WI38 (cell line): ENCODE results near the gene DEFB123.

Experiments used
- H3K4me3 ChIP-seq: 2 replicates; pipeline ENCODE4 v1.5.1; 2011; ENCODE audit warnings: low read depth, mild to moderate bottlenecking, control low read depth, low read length
- TF ChIP-seq, protein P1 (sequence below): IDR thresholded peaks from 2 replicates; pipeline ENCODE4 v1.5.1; 2012; ENCODE audit warnings: low read depth, mild to moderate bottlenecking, control low read depth, low read length

The DEFB123 gene, protein sequence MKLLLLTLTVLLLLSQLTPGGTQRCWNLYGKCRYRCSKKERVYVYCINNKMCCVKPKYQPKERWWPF

DNA sequence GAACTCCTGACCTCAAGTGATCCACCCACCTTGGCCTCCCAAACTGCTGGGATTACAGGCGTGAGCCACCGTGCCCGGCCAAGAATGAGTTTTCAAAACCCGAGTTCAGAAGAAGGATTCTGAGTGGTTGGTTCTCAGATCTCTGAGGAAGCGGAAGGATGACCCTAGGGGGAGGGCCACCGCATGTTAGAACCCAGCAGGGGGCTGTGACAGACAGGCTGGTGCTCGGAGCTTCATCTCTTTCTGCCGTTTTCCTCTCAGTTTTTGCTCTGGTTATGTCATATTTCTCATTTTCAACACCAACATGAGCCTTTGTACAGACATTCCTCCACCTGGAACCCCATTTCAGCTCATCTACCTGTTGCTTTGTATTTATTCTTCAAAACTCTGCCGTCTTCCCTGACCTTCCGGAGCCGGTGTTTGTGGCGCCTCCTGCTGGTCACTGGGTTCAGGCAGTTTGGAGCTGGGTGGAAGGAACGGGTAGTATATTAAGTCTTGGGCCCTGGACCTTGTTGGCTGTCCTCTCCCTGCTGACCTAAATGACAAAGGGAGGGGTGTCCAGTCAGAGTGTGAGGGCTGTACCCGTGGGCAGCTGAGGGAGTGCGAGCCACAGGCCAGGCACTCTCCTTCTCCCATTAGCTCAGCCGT, at the start of gene DEFB123:
Gene DEFB123 (plus strand): TSS at position 621 of the 648 bp plus-strand sequence. CDS start 67 bp downstream, outside the sequence.
- TF ChIP-seq, protein P1, sequence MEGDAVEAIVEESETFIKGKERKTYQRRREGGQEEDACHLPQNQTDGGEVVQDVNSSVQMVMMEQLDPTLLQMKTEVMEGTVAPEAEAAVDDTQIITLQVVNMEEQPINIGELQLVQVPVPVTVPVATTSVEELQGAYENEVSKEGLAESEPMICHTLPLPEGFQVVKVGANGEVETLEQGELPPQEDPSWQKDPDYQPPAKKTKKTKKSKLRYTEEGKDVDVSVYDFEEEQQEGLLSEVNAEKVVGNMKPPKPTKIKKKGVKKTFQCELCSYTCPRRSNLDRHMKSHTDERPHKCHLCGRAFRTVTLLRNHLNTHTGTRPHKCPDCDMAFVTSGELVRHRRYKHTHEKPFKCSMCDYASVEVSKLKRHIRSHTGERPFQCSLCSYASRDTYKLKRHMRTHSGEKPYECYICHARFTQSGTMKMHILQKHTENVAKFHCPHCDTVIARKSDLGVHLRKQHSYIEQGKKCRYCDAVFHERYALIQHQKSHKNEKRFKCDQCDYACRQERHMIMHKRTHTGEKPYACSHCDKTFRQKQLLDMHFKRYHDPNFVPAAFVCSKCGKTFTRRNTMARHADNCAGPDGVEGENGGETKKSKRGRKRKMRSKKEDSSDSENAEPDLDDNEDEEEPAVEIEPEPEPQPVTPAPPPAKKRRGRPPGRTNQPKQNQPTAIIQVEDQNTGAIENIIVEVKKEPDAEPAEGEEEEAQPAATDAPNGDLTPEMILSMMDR, result no peak; the same call in 1 of the 2 replicates
- no peak within 1 kb of the TSS for H3K4me3 ChIP-seq

DNA sequence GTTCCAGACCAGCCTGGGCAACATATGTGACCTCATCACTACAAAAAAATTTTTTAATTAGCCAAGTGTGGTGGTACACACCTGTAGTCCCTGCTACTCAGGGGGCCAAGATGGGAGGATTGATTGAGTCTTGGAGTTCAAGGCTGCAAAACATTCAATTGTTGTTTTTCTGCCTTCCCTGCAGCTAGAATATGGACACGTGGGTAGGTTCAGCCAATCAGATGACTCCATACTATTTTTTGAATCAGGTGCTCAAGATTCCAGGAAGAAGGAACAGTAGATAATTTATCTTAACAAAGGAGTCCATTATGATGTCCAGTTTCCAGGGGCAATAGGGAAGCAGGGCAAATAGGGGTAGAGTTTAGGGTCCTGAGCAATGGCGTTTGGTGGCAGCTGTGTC, 47.6 kb upstream of the DEFB123 start:
- TF ChIP-seq, protein P1, result no peak
- no peak overlapping the region for H3K4me3 ChIP-seq

DNA sequence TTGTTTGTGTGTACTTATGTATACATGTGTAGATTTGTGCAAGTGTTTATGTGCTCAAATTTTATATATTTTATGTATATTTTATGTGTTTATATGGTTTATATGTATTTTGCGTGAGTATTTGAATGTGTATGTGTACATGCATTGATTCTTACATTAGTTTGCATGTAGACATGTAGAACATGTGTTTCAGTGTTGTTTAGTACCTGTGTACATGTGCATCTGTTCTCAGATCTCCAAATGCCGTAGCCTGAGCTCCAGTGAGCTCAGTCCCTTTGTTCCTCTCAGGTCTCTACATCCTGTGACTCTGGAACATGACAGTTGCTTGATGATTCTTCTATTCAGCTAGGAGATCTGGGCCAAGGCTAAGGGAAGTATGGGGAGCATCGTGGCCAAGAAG, 45.5 kb upstream of the DEFB123 start:
- H3K4me3 ChIP-seq, result no peak overlapping the region
- TF ChIP-seq, protein P1, result no peak

DNA sequence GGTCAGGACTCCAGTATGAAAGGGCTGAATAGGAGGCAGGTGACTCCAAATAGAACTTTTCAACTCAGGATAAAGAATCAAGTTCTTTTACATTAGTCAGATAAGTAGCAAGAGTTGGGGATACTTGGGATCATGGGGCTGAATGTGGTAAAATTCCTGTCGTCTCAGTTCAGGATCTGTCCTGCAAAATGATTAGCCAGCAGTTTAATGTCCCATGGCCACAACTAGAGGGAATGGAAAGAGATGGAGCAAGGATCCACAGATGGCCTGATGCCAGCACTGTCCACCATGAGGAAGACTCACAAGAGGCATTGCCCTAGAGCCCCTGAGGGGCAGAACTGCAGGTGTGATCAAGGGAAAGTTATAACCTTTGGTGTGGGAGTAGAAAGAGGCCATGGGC, 36.5 kb upstream of the DEFB123 start:
- H3K4me3 ChIP-seq, result no peak overlapping the region
- TF ChIP-seq, protein P1, result no peak

DNA sequence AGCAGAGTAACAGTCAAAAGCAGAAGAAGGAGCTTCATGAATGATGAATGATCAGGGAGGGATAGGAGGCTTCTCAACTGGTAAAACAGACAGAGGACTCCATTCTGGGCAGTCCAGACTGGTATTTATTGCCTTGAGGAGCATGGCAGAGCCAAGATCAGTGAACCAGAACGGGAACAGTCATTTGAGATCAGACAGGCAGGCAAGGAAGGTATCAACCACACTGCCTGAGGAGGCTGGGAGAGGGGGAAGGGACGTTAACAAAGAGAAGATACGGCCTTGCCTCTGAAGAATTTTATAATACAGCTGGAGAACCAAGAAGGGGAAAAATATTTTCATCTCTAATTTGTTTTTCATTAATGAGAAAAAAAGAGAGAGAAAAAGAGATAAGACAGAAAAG, 34.3 kb upstream of the DEFB123 start, which contains the start of gene DEFB121:
Gene DEFB121 (minus strand): TSS at position 101 of the 400 bp plus-strand sequence. CDS start 63 bp downstream, at position 38.
- H3K4me3 ChIP-seq, result no peak within 1 kb of the TSS
- TF ChIP-seq, protein P1, result no peak

DNA sequence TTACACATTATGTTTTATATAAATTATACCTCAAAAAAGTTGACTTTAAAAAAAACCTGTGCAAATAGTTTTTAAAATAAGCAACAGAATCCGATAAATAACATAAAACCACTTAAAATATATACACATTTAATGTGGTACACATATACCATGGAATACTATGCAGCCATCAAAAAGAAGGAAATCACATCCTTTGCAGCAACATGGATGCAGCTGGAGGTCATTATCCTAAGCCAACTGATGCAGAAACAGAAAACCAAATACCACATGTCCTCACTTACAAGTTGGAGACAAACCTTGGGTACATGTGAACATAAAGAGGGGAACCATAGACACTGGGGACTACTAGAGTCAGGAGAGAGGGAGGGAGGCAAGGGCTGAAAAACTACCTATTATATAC, 30.4 kb upstream of the DEFB123 start:
- TF ChIP-seq, protein P1, result no peak

DNA sequence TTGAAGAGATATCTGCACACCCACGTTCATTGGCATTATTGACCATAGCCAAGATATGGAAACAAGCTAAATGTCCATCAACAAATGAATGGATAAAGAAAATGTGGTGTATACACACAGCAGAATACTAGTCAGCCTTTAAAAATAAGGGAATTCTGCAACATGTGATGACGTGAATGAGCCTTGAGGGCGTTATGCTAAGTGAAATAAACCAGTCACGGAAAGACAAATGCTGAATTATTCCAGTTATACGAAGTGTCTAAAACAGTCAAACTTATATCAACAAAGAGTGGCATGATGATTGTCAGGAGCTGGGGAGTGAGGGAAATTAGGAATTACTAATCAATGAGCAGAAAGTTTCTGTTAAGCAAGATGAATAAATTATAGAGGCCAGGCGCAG, 26.1 kb upstream of the DEFB123 start:
- H3K4me3 ChIP-seq, result no peak overlapping the region
- TF ChIP-seq, protein P1, result no peak

More for the DNA sequence above, 30.4 kb upstream of the DEFB123 start:
- H3K4me3 ChIP-seq, result no peak overlapping the region
